Adrenal gland (tissue), 5 donors: Measurements from ENCODE around the gene PDLIM7.

ENCODE experiments used
- POLR2A ChIP-seq, 2 donors: fragments of 450-650 bp; IDR thresholded peaks; one replicate each; pipeline ENCODE4 v1.6.1; 2017; ENCODE audit warnings: antibody characterized with exemption in 2 of 2, mild to moderate bottlenecking in 2 of 2, moderate library complexity in 1 of 2
- TF ChIP-seq, protein P1 (sequence below), 6 experiments: fragments of 450-650 bp in 4 of 6; fragments of 200-600 bp in 2 of 6; sonication (generic) in 1 of 6; IDR thresholded peaks; 1 replicate in 5 of 6; 2 replicates in 1 of 6; pipeline versions ENCODE4 v1.5.1 to v1.8.0; 2016 to 2021; ENCODE audit warnings: antibody characterized with exemption in 6 of 6, mild to moderate bottlenecking in 2 of 6, moderate library complexity in 1 of 6
- donor health status: DM: no; HTN: no; CAD: no.

DNA sequence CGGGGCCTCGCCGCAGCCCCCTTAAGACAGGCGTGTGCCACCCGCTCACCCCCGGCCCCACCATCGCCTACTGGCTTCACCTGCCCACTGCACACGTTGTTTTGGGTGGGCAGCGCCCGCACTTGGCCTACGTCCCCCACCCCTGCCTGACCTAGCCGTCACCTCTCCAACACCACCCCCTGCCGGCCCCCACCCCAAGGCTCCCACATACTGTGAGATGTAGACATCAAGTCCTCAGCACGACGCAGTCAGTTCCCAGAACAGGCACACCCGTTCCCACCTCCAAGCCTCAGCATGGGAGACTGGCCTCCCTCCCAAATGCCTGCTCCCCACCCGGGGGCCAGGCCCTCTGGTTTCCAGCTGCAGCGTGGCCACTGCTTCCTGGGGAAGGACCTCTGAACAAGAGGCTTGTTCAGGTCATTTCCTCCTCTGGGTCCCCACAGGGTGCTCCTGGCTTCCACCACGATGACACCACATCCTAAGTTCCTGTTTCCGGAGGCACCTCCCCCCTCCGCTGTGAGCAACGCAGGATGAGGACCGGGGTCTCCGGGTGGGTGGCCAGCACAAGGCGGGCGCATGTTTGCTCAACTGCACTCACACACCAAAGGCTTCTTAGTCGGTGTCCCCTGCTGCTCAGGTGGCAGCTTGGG lies 35.3 kb downstream of the PDLIM7 start:
- no peak for TF ChIP-seq POLR2A (IDR thresholded peaks at IDR 0.05)
- TF ChIP-seq, protein P1, sequence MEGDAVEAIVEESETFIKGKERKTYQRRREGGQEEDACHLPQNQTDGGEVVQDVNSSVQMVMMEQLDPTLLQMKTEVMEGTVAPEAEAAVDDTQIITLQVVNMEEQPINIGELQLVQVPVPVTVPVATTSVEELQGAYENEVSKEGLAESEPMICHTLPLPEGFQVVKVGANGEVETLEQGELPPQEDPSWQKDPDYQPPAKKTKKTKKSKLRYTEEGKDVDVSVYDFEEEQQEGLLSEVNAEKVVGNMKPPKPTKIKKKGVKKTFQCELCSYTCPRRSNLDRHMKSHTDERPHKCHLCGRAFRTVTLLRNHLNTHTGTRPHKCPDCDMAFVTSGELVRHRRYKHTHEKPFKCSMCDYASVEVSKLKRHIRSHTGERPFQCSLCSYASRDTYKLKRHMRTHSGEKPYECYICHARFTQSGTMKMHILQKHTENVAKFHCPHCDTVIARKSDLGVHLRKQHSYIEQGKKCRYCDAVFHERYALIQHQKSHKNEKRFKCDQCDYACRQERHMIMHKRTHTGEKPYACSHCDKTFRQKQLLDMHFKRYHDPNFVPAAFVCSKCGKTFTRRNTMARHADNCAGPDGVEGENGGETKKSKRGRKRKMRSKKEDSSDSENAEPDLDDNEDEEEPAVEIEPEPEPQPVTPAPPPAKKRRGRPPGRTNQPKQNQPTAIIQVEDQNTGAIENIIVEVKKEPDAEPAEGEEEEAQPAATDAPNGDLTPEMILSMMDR (IDR thresholded peaks at IDR 0.05): no peak
